Measurements from ENCODE around the gene ZNF521. TPM values are rescaled to one million over a fixed set of nuclear protein-coding genes. Genes with fewer than 3 reads are reported as not detected.

ZNF521 gene
- total RNA-seq, 3 donors from 2014 or later: 3.2 to 11.6 (median 7.9) TPM

DNA sequence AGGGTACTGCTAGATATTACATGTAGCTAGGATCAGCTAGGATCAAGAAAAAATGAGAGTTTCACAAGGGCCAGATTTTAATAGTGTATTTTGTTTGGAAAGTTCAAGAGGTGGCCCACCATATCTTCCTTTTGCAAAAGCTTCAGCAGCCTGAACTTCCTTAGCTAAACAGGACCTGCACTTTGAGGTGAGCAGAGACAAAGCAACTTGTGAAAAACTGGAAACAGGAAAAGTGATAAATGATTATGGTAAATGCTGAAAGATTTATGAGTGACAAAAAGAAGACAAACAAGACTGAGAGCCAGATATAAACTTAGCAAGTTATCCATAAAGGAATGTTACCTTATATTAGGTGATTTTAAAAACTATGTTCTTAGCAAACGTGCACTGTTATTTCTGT is 123.6 kb downstream of the ZNF521 start:
- TF ChIP-seq, protein P1, sequence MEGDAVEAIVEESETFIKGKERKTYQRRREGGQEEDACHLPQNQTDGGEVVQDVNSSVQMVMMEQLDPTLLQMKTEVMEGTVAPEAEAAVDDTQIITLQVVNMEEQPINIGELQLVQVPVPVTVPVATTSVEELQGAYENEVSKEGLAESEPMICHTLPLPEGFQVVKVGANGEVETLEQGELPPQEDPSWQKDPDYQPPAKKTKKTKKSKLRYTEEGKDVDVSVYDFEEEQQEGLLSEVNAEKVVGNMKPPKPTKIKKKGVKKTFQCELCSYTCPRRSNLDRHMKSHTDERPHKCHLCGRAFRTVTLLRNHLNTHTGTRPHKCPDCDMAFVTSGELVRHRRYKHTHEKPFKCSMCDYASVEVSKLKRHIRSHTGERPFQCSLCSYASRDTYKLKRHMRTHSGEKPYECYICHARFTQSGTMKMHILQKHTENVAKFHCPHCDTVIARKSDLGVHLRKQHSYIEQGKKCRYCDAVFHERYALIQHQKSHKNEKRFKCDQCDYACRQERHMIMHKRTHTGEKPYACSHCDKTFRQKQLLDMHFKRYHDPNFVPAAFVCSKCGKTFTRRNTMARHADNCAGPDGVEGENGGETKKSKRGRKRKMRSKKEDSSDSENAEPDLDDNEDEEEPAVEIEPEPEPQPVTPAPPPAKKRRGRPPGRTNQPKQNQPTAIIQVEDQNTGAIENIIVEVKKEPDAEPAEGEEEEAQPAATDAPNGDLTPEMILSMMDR (IDR thresholded peaks at IDR 0.05): no peak
- Histone ChIP-seq H3K4me1 (ENCODE audit: low read depth) (no peaks in the 10 kb centered on the region), H3K36me3 (ENCODE audit: low read depth) (no peaks in the 10 kb centered on the region), H3K9me3 (no peaks in the 10 kb centered on the region), H3K4me3 (no peak overlapping the region)
- intact Hi-C loops (cut with DNase I, micrococcal nuclease): no loop called here
- no peak for DNase-seq
- ATAC-seq: no peak

DNA sequence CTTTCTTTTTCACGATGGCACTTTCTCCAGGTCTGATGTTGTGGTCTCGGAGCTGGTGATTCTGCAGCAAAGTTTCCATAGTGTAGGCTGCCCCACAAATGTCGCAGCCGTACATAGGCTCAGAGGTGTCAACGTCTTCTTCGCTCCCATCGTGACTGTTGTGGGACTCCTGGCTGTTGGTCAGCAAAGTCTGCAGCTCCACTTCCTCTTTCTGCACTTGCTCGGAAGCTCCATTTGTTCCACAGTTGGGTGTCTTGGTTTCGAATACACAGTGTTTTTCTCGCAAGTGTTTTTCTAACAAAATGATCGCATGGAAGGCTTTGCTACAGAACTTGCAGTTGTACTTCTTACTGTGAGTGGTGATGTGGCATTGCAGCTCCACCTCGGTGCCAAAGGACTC is 126.8 kb downstream of the ZNF521 start:
- no peaks in the 10 kb centered on the region for H3K9me3 ChIP-seq
- no peak overlapping the region for H3K4me3 ChIP-seq
- no peak for ATAC-seq
- intact Hi-C loops (cut with DNase I, micrococcal nuclease): no loop called here
- TF ChIP-seq, protein P1 (IDR thresholded peaks at IDR 0.05): no peak
- H3K36me3 ChIP-seq (ENCODE audit: low read depth): no peaks in the 10 kb centered on the region
- DNase-seq: no peak
- no peaks in the 10 kb centered on the region for H3K4me1 ChIP-seq (ENCODE audit: low read depth)

DNA sequence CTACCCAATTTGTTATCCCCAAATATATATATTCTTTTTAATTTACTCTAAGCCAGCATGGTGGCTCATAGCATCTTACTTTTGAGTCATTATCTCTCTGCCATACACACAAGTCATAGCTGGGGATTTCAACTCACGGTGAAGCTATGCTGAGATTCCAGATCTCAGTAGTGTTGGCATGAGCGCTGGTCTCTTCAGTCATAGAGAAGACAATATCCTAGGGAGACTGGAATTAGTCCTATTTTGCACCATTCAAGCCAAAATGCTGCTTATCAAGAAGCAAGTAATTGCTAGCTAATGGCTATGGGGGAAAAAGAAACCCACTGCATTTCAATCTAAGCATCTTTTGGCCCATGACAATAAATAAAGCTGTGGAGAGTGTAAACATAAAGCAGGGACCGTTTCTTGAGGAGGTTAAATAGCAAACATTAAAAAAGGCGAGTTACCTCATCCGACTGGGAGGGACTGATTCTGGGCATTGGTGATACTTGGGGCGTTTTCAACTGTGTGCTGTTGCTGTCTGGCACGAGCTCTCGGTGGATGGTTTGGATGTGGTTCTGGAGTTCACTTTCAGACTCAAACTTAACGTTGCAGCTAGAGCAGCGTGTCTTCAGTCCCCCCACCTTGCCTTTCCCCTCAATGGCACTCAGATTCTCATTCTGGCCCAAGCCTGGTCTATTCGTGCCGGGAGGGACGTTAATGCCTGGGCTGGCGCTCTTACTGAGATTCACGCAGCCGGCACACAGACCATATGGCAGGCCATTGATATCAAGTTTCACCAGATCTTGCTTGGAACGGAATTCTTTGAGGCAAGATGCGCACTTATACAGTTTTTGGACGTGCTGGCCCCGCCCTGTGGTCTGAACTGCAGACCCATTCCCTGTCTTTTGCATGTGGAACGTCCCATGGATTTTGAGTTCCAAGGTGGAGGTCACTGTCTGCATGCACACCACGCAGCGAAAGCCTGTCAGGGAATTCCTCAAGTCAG is 127.8 kb downstream of the ZNF521 start:
- intact Hi-C loops (cut with DNase I, micrococcal nuclease): no loop called here
- no peak for DNase-seq
- Histone ChIP-seq H3K36me3 (ENCODE audit: low read depth) (no peaks in the 10 kb centered on the region), H3K4me1 (ENCODE audit: low read depth) (no peaks in the 10 kb centered on the region), H3K4me3 (no peak overlapping the region), H3K9me3 (no peaks in the 10 kb centered on the region)
- TF ChIP-seq, protein P1 (IDR thresholded peaks at IDR 0.05): no peak
- ATAC-seq: no peak

DNA sequence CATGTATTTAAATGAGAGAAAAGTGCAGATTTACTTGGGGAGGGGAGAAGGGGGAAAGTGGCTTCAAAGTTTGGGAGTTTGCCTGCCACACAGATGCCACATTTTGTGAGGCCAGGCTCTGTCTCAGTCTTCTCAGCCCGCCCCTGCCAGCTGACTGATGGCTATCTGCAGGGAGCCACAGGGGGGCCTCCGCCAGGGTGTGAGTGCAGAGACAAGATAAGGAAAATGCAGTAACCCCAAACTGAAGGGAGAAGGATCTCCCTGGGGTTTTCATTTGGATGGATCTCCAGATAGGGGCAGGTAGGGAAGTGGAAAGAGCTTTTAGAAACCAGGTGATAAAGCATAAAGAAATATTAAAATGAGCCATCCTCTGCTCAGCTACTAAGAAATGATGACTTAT is 128.8 kb downstream of the ZNF521 start:
- Histone ChIP-seq H3K9me3 (no peaks in the 10 kb centered on the region), H3K36me3 (ENCODE audit: low read depth) (no peaks in the 10 kb centered on the region), H3K4me3 (no peak overlapping the region), H3K4me1 (ENCODE audit: low read depth) (no peaks in the 10 kb centered on the region)
- ATAC-seq (no peak), DNase-seq (peak in 1 of 3 donors; percentile 45)
- intact Hi-C loops (cut with DNase I, micrococcal nuclease): no loop called here
- TF ChIP-seq, protein P1 (IDR thresholded peaks at IDR 0.05): no peak

DNA sequence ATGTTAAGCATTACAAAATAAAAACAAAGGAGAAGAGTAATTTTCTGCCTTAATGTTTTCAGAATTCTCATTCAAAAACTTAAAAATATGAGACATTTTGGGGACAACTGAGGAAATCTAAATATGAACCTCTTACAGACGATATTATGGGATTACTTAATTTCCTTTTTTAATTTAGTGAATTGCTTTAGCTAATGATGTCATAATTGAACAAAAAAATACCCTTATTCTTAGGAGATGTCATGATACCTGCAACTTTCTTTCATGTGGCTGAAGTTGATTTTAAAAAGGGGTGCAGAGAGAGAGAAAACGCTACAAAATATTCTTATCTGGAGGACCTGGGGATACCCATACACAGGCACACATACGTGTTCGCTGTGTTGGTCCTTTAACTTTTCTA is 129.3 kb downstream of the ZNF521 start:
- DNase-seq: no peak
- H3K36me3 ChIP-seq (ENCODE audit: low read depth): no peaks in the 10 kb centered on the region
- no peak overlapping the region for H3K4me3 ChIP-seq
- H3K4me1 ChIP-seq (ENCODE audit: low read depth): no peaks in the 10 kb centered on the region
- TF ChIP-seq, protein P1 (IDR thresholded peaks at IDR 0.05): no peak
- intact Hi-C loops (cut with DNase I, micrococcal nuclease): no loop called here
- H3K9me3 ChIP-seq: no peaks in the 10 kb centered on the region
- no peak for ATAC-seq
